Type B pancreatic cell (in vitro differentiated cells): ENCODE data around the gene MEGF6. TPM values are rescaled to one million over a fixed set of nuclear protein-coding genes. Genes with fewer than 3 reads are reported as not detected.

Source experiments
- DNase-seq: peaks from one replicate; pipeline ENCODE4 v3.0.0; 2021; ENCODE audit warnings: mixed read lengths; ENCODE audit not compliant: unreplicated experiment; ENCODE audit errors: extremely low spot score
- H3K27ac Mint-ChIP-seq: 2 replicates; pipeline ENCODE4 v1.8.0; 2021; ENCODE audit warnings: mild to moderate bottlenecking, mixed read lengths
- H3K27me3 Mint-ChIP-seq: 2 replicates; pipeline ENCODE4 v1.8.0; 2021; ENCODE audit warnings: mixed read lengths
- H3K36me3 Mint-ChIP-seq: 2 replicates; pipeline ENCODE4 v1.8.0; 2021; ENCODE audit warnings: mixed read lengths
- H3K4me1 Mint-ChIP-seq: one replicate; pipeline ENCODE4 v1.8.0; 2021; ENCODE audit warnings: mixed read lengths; ENCODE audit not compliant: unreplicated experiment
- H3K4me3 Mint-ChIP-seq: 2 replicates; pipeline ENCODE4 v1.8.0; 2021; ENCODE audit warnings: mild to moderate bottlenecking, mixed read lengths
- H3K9me3 Mint-ChIP-seq: 2 replicates; pipeline ENCODE4 v1.8.0; 2021; ENCODE audit warnings: mixed read lengths
- CTCF ChIP-seq: fragments of 200-600 bp; sonication (generic); conservative IDR thresholded peaks from 2 replicates; pipeline ENCODE4 v1.5.0; 2021; ENCODE audit warnings: antibody characterized with exemption, mild to moderate bottlenecking
- total RNA-seq: library from RNA; stranded (reverse); gene quantifications from 2 replicates; pipeline ENCODE4 v1.2.1, GENCODE V29; 2021; ENCODE audit warnings: low replicate concordance

MEGF6 gene
- total RNA-seq, 1 donor from 2014 or later: 61.7 TPM

- Mint-ChIP-seq H3K27ac (no peak overlapping the region), H3K4me1 (peaks cover 9% of the 10 kb centered on the region), H3K27me3 (peaks cover 3% of the 10 kb centered on the region), H3K4me3 (no peak overlapping the region), H3K9me3 (no peaks in the 10 kb centered on the region), H3K36me3 (no peaks in the 10 kb centered on the region)
- no peak for DNase-seq
- no peak for TF ChIP-seq CTCF
Measured at GRCh38 chr1:3566003-3566885, 45.1 kb downstream of the MEGF6 start.

GRCh38 chr1:3564921-3565831 lies 46.1 kb downstream of the MEGF6 start:
- Mint-ChIP-seq H3K27me3 (peaks cover 3% of the 10 kb centered on the region), H3K27ac (no peak overlapping the region), H3K9me3 (no peaks in the 10 kb centered on the region), H3K4me1 (peaks cover 12% of the 10 kb centered on the region), H3K36me3 (no peaks in the 10 kb centered on the region), H3K4me3 (no peak overlapping the region)
- peak; percentile 96 for TF ChIP-seq CTCF
- no peak for DNase-seq

- H3K4me1 Mint-ChIP-seq: peaks cover 13% of the 10 kb centered on the region
- H3K36me3 Mint-ChIP-seq: no peaks in the 10 kb centered on the region
- H3K4me3 Mint-ChIP-seq: no peak overlapping the region
- H3K27ac Mint-ChIP-seq: no peak overlapping the region
- H3K27me3 Mint-ChIP-seq: peaks cover 3% of the 10 kb centered on the region
- DNase-seq: no peak
- H3K9me3 Mint-ChIP-seq: no peaks in the 10 kb centered on the region
- TF ChIP-seq CTCF: no peak
Measured at GRCh38 chr1:3563610-3564009, 47.7 kb downstream of the MEGF6 start.

GRCh38 chr1:3563125-3563524 lies 48.2 kb downstream of the MEGF6 start:
- Mint-ChIP-seq H3K27ac (no peak overlapping the region), H3K27me3 (peaks cover 3% of the 10 kb centered on the region), H3K4me3 (no peak overlapping the region), H3K36me3 (no peaks in the 10 kb centered on the region), H3K9me3 (no peaks in the 10 kb centered on the region), H3K4me1 (peaks cover 16% of the 10 kb centered on the region)
- no peak for TF ChIP-seq CTCF
- DNase-seq: no peak

- Mint-ChIP-seq H3K36me3 (no peaks in the 10 kb centered on the region), H3K9me3 (no peaks in the 10 kb centered on the region), H3K4me1 (peaks cover 18% of the 10 kb centered on the region), H3K4me3 (no peak overlapping the region), H3K27me3 (peaks cover 3% of the 10 kb centered on the region), H3K27ac (no peak overlapping the region)
- DNase-seq: no peak
- TF ChIP-seq CTCF: no peak
Measured at GRCh38 chr1:3562712-3563111, 48.6 kb downstream of the MEGF6 start.
